Brain pericyte (primary cell): ENCODE data around the gene EFNA1.
"Not testable (repeated sequence)": the region's sequence is repeated elsewhere in the genome, so short reads cannot be mapped to it uniquely, and the experiment has no call there.

Experiments
- DNase-seq: peaks from one replicate; pipeline ENCODE4 v3.0.0-alpha.2; 2012; ENCODE audit warnings: low read depth, low spot score

The EFNA1 gene

GRCh38 chr1:155092131-155092530, 35.5 kb upstream of the EFNA1 start:
- DNase-seq = no peak

DNA sequence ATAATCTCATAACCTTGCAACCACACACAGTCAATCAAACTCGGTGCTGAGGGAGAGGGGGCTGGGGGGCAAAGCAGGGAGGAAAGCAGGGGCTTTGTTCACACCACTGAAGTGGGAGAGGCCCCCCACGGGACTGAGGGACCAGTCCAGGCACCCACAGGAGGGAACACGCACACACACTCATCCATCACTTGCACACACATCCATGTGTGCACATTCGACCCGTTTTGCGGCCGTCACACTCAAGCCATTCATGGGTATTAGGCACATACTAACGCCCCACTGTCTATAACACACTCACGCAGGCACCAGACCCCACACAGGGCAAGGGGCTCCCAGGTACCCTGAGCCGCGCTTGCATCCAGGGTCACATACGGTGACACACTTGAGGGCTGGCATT, 35.0 kb upstream of the EFNA1 start:
- DNase-seq = no peak

GRCh38 chr1:155093911-155094621, 33.6 kb upstream of the EFNA1 start:
- no peak for DNase-seq

- no peak for DNase-seq
Observed at GRCh38 chr1:155094622-155094948, 33.1 kb upstream of the EFNA1 start.

GRCh38 chr1:155099331-155099730, 28.3 kb upstream of the EFNA1 start:
- DNase-seq = no peak

DNA sequence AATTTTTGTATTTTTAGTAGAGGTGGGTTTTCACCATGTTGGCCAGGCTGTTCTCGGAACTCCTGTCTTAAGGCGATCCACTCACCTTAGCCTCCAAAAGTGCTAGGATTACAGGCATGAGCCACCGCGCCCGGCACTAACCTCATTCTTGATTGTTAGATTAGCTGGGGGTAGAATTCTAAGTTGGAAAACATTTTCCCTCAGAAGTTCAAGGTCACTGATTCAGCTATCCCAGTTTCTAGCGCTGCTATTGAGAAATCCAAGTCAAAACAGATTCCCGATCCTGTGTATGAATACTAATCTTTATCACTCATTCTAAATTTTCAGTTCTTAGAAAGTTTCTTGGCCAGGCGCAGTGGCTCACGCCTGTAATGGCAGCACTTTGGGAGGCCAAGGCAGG, 24.4 kb upstream of the EFNA1 start:
- no peak for DNase-seq

GRCh38 chr1:155104605-155105534, 22.8 kb upstream of the EFNA1 start:
- DNase-seq = no peak

DNA sequence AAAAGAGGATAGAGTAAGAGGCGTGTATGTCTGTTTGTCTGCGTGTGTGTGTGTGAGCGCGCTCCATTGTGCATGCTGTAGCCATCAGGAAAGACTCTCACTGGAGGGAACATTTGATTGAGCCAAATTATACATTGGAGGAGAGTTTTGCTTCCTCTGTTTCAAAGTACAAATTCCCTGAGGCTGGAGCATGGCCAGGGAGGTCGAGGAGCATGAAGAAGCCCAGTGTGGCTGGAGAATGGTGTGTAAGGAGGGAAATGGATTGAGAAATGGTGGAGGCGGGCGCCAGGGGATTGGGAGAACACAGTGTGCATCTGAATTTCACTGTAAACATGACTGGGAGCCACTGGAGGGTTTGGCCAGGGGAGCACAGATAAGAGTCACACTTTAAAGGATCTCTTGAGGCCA, 22.1 kb upstream of the EFNA1 start:
- no peak for DNase-seq

DNA sequence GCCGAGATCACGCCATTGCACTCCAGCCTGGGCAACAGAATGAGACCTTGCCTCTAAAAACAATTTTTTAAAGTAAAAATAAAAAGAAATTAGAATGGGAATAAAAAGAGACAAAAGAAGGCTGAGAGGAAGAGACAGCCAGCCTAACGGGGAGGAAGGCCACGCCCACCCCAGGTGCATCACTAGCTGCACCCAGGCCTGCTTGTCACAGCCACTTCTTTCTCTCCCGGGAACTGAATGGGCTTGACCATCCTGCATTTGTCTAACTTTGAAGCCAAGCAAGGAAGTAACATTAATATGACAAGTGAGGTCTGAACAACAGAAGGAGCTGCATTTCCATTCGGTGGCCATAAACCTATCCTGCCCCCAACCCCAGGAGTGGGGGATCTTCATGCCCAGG, 20.8 kb upstream of the EFNA1 start:
- DNase-seq = no peak

- no peak for DNase-seq
Observed at GRCh38 chr1:155107309-155108264, 20.1 kb upstream of the EFNA1 start.

DNA sequence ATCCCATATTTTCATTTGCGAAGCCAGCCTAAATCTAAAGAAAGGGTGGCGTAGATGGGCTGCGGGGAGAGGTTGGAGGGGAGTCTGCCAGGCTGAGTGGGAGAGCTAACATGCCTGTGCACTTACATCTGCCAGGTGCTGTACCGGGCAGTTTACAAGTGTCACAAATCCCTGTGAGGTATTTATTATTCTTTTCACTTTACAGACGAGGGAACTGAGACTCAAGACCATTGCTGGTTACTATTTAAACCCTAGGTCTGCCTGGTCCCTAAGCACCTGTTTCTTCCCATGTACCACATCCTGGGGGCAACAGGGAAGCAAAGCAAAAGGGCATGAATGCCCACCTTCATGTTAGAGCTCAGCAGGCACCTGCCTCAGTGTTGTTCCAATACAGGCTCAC, 19.4 kb upstream of the EFNA1 start:
- no peak for DNase-seq

GRCh38 chr1:155110381-155110780, 17.3 kb upstream of the EFNA1 start:
- no peak for DNase-seq

DNA sequence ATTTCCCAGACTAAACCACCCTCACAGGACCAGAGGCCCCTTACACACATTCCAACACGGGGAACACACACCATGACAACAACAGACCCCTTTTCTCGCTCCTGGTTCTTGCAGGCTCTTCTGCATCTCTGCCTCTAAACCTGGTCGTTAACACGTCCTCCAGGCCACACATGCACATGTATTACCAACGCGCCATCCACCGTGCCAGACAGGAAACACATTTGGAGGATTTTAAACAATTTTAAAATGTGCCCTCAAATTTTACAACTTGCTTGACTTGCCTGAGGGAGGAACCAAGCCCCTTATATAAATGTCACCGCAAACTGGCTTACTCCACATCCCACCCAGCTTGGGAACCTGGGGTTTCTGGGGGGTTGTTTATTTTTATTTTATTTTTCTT, 16.9 kb upstream of the EFNA1 start:
- DNase-seq = no peak

DNA sequence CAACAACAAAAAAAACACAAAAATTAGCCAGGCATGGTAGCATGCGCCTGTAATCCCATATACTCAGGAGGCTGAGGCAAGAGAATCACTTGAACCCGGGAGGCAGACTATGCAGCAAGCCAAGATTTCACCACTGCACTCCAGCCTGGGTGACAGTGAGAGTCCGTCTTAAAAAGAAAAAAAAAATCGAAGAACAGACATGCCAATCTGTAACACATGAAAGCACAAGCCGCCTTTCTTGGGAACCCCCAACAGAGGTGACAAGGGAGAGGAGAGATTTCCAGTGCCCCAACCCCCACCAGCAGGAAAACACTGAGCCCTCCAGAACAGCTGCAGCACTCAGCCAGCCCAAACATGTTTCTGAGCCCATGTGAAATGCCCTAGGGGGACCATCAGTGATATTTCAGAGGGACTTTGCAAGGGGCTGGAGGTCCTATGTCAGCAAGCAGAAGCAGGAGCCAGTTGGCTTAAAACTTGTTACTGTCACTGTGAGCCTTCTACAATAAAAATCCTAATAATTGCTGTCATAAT, 14.2 kb upstream of the EFNA1 start:
- DNase-seq = no peak

GRCh38 chr1:155116113-155116764, 11.4 kb upstream of the EFNA1 start:
- DNase-seq = no peak

GRCh38 chr1:155117610-155118009, 10.1 kb upstream of the EFNA1 start:
- no peak for DNase-seq

DNA sequence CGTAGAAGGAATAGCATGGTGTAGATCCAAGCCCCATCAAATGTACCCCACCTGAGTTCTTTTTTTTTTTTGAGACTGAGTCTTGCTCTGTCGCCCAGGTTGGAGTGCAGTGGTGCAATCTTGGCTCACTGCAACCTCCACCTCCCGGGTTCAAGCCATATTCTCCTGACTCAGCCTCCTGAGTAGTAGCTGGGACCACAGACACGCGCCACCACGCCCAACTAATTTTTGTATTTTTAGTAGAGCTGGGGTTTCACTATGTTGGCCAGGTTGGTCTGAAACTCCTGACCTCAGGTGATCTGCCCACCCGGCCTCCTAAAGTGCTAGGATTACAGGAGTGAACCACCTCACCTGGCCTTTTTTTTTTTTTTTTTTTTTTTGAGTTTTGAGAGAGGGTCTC, 9.6 kb upstream of the EFNA1 start:
- not testable (repeated sequence) for DNase-seq

DNA sequence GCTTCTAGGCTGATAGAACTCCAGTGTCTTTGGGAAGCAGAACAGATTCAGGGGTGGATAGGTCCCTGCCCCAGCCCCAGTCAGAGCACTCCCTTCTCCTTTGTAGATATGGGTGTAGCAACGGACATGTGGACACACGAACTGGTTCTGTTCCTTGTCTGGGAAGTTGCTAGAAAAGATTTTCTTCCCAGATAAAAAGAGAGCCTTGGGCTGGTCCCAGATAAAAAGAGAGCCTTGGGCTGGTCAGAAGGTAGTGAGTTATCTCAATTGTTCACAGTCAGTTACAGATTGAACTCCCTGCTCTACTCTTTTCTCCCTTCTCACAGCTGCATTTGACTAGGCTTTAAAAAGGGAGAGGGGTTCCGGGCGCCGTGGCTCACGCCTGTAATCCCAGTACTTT, 7.4 kb upstream of the EFNA1 start:
- DNase-seq = no peak

DNA sequence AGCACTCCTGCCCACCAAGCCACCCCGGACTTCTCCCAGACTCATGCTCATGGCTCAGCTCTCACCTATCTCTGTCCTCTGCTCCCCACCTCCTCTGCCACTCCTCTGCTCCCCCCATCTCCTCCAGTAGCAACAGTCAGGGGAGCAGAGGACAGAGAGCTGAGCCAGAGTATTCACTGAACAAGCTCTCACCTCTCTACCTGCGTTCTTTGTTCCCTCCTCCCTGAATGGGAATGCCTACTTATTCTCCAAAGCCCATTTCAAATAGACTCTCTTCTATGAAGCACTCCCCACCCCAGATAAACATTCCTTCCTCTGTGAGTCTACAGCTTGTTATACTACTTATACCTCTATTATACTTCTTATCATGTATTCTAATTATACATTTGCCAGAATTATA, 6.4 kb upstream of the EFNA1 start:
- DNase-seq = no peak

DNA sequence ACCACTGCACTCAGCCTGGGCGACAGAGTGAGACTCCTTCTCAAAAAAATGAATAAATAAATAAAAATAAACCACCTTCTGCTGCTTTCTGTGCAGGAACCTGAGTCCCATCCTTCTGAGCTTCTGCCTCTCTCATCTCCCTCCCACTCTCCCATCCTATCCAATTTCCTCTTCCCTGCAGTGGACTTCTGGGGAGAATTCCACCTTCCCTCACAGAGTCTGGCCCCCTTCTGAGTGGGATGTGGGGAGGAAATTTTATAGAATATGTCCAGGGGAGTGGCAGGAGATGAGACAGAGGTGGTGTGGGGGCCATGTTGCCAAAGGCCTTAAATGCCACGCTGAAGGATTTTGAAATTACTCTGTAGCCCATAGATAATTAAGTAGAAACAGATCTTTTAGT, 5.4 kb upstream of the EFNA1 start:
- DNase-seq = no peak

GRCh38 chr1:155123801-155124200, 3.9 kb upstream of the EFNA1 start:
- DNase-seq = no peak
